Type B pancreatic cell (in vitro differentiated cells): Measurements from ENCODE around the gene RABGEF1. TPM values are rescaled to one million over a fixed set of nuclear protein-coding genes. Genes with fewer than 3 reads are reported as not detected.
A peak's percentile ranks its signal among the peaks of the same experiment; 100 is the strongest.
"Not testable (repeated sequence)": the region's sequence is repeated elsewhere in the genome, so short reads cannot be mapped to it uniquely, and the experiment has no call there.

Experiments used
- DNase-seq: peaks from one replicate; pipeline ENCODE4 v3.0.0; 2021; ENCODE audit warnings: mixed read lengths; ENCODE audit not compliant: unreplicated experiment; ENCODE audit errors: extremely low spot score
- H3K27ac Mint-ChIP-seq: 2 replicates; pipeline ENCODE4 v1.8.0; 2021; ENCODE audit warnings: mild to moderate bottlenecking, mixed read lengths
- H3K27me3 Mint-ChIP-seq: 2 replicates; pipeline ENCODE4 v1.8.0; 2021; ENCODE audit warnings: mixed read lengths
- H3K36me3 Mint-ChIP-seq: 2 replicates; pipeline ENCODE4 v1.8.0; 2021; ENCODE audit warnings: mixed read lengths
- H3K4me1 Mint-ChIP-seq: one replicate; pipeline ENCODE4 v1.8.0; 2021; ENCODE audit warnings: mixed read lengths; ENCODE audit not compliant: unreplicated experiment
- H3K4me3 Mint-ChIP-seq: 2 replicates; pipeline ENCODE4 v1.8.0; 2021; ENCODE audit warnings: mild to moderate bottlenecking, mixed read lengths
- H3K9me3 Mint-ChIP-seq: 2 replicates; pipeline ENCODE4 v1.8.0; 2021; ENCODE audit warnings: mixed read lengths
- total RNA-seq: library from RNA; stranded (reverse); gene quantifications from 2 replicates; pipeline ENCODE4 v1.2.1, GENCODE V29; 2021; ENCODE audit warnings: low replicate concordance
- TF ChIP-seq, protein P1 (sequence below): fragments of 200-600 bp; sonication (generic); conservative IDR thresholded peaks from 2 replicates; pipeline ENCODE4 v1.5.0; 2021; ENCODE audit warnings: antibody characterized with exemption, mild to moderate bottlenecking

Gene RABGEF1
- total RNA-seq, 1 donor from 2014 or later = 19.6 TPM

DNA sequence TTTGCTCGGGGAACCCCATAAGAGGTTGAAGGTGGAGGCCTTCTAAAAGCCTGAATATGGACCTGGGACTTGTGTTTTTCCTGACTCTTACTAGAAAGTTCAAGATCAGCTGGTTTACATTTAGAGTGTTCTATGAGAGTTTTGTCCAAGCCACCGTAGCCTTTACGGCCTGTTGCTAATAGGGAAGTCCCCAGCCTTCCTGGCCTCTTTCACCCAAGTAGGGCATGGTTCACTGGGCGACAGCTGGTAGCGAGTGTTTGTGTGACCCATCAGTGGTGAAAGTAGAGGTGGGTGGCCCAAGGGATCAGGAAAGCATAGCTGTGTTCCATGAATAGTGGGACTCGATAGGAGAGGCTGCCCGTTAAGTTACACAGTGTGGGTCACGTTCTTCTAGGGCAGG is 60.1 kb downstream of the RABGEF1 start:
- TF ChIP-seq, protein P1, sequence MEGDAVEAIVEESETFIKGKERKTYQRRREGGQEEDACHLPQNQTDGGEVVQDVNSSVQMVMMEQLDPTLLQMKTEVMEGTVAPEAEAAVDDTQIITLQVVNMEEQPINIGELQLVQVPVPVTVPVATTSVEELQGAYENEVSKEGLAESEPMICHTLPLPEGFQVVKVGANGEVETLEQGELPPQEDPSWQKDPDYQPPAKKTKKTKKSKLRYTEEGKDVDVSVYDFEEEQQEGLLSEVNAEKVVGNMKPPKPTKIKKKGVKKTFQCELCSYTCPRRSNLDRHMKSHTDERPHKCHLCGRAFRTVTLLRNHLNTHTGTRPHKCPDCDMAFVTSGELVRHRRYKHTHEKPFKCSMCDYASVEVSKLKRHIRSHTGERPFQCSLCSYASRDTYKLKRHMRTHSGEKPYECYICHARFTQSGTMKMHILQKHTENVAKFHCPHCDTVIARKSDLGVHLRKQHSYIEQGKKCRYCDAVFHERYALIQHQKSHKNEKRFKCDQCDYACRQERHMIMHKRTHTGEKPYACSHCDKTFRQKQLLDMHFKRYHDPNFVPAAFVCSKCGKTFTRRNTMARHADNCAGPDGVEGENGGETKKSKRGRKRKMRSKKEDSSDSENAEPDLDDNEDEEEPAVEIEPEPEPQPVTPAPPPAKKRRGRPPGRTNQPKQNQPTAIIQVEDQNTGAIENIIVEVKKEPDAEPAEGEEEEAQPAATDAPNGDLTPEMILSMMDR = no peak
- Mint-ChIP-seq H3K4me3 (no peak overlapping the region), H3K4me1 (no peaks in the 10 kb centered on the region), H3K27me3 (no peaks in the 10 kb centered on the region), H3K9me3 (no peaks in the 10 kb centered on the region), H3K36me3 (peaks cover 36% of the 10 kb centered on the region), H3K27ac (no peak overlapping the region)
- DNase-seq = peak; percentile 40

GRCh38 chr7:66804001-66804400 is 63.5 kb downstream of the RABGEF1 start:
- Mint-ChIP-seq H3K36me3 (peaks cover 42% of the 10 kb centered on the region), H3K9me3 (no peaks in the 10 kb centered on the region), H3K4me3 (no peak overlapping the region)

DNA sequence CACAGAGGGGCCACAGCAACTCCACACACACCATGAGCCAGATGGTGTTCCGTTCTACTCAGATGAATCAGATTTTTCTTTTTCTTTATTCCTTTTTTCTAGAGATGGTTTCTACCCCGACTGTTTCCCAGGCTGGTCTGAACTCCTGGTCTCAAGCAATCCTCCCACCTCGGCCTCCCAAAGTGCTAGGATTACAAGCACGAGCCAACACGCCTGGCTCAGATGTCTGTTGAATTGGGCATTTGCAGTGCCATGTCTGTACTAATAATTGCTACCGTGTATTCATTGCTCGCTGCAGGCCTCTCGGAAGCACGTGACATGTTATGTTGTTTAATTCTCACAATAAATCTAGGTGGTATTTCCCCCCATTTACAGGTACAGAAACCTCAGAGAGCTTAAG is 67.2 kb downstream of the RABGEF1 start:
- TF ChIP-seq, protein P1 = no peak
- no peaks in the 10 kb centered on the region for H3K4me1 Mint-ChIP-seq
- H3K36me3 Mint-ChIP-seq = peaks cover 25% of the 10 kb centered on the region
- H3K27ac Mint-ChIP-seq = no peak overlapping the region
- H3K27me3 Mint-ChIP-seq = no peaks in the 10 kb centered on the region
- H3K9me3 Mint-ChIP-seq = no peaks in the 10 kb centered on the region
- DNase-seq = no peak
- no peak overlapping the region for H3K4me3 Mint-ChIP-seq

More at GRCh38 chr7:66804001-66804400, 63.5 kb downstream of the RABGEF1 start:
- TF ChIP-seq, protein P1 = no peak
- Mint-ChIP-seq H3K27ac (no peak overlapping the region), H3K27me3 (no peaks in the 10 kb centered on the region), H3K4me1 (no peaks in the 10 kb centered on the region)
- no peak for DNase-seq

- no peak for DNase-seq
- Mint-ChIP-seq H3K4me1 (no peaks in the 10 kb centered on the region), H3K9me3 (no peaks in the 10 kb centered on the region), H3K27ac (no peak overlapping the region), H3K27me3 (no peaks in the 10 kb centered on the region), H3K4me3 (no peak overlapping the region), H3K36me3 (peaks cover 22% of the 10 kb centered on the region)
- TF ChIP-seq, protein P1 = no peak
These were observed 70.2 kb downstream of the RABGEF1 start for GRCh38 chr7:66810716-66811115.

- H3K27me3 Mint-ChIP-seq, H3K27ac Mint-ChIP-seq, H3K9me3 Mint-ChIP-seq, H3K4me3 Mint-ChIP-seq, H3K36me3 Mint-ChIP-seq, DNase-seq, H3K4me1 Mint-ChIP-seq: not testable (repeated sequence)
These were observed 74.8 kb downstream of the RABGEF1 start for GRCh38 chr7:66815186-66815875.

DNA sequence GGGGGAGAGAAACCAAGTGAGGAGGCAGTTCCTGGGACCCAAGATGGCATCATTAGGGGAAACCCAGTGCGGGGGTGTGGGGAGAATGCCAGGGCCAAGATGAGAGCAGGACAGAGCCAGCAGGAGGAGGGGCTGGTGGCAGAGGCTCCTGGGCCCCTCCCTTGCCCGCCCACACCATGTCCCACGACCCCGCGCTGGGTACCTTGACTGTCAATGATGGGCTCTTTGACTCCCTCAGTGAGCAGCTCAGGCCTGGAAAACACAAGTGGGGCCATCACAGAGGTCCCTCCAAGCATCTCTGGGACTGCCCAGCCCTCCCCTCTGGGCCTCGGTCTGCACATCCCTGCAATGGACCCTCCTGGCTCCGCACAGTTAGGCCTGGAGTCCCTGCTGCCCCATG is 75.4 kb downstream of the RABGEF1 start:
- TF ChIP-seq, protein P1 = no peak
- H3K27ac Mint-ChIP-seq = no peak overlapping the region

DNA sequence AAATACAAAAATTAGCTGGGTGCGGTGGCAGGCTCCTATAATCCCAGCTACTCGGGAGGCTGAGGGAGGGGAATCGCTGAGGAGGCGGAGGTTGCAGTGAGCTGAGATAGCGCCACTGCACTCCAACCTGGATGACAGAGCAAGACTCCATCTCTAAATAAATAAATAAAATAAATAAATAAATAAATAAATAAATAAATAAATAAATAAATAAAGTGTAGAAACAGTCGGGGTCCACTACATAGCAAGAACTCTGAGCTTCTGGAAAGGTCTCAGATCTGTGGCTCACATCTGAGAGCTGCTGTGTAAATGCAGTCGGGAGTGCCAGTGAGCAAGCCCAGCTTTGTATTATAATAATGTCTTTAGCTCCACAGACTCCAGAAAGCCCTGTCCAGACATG is 76.1 kb downstream of the RABGEF1 start:
- not testable (repeated sequence) for H3K4me3 Mint-ChIP-seq, DNase-seq, H3K27ac Mint-ChIP-seq, H3K36me3 Mint-ChIP-seq, H3K9me3 Mint-ChIP-seq, H3K4me1 Mint-ChIP-seq, H3K27me3 Mint-ChIP-seq

More for the DNA sequence above, 75.4 kb downstream of the RABGEF1 start:
- Mint-ChIP-seq H3K4me1 (no peaks in the 10 kb centered on the region), H3K4me3 (no peak overlapping the region), H3K9me3 (no peaks in the 10 kb centered on the region), H3K36me3 (peaks cover 4% of the 10 kb centered on the region), H3K27me3 (no peaks in the 10 kb centered on the region)
- no peak for DNase-seq

GRCh38 chr7:66817208-66817795 is 76.8 kb downstream of the RABGEF1 start:
- H3K36me3 Mint-ChIP-seq, DNase-seq, H3K27ac Mint-ChIP-seq, H3K27me3 Mint-ChIP-seq, H3K4me3 Mint-ChIP-seq, H3K9me3 Mint-ChIP-seq, H3K4me1 Mint-ChIP-seq: not testable (repeated sequence)

DNA sequence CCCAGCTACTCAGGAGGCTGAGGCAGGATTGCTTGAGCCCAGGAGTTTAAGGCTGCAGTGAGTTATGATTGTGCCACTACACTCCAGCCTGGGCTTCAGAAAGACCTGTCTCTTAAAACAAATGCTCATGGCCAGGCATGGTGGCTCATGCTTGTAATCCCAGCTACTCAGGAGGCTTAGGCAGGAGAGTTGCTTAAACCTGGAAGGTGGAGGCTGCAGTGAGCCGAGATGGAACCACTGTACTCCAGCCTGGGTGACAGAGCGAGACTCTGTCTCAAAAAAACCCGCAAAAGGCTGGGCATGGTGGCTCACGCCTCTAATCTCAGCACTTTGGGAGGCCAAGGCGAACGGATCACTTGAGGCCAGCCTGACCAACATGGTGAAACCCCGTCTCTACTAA is 77.4 kb downstream of the RABGEF1 start:
- not testable (repeated sequence) for H3K27me3 Mint-ChIP-seq, DNase-seq, H3K36me3 Mint-ChIP-seq, H3K4me1 Mint-ChIP-seq, H3K4me3 Mint-ChIP-seq, H3K27ac Mint-ChIP-seq, H3K9me3 Mint-ChIP-seq
